Duodenal mucosa (tissue), 2 donors: ENCODE measurements around the gene ERI3.
A peak's percentile ranks its signal among the peaks of the same experiment; 100 is the strongest.

Experiments used
- H3K27ac ChIP-seq: one replicate; pipeline ENCODE4 v1.7.0; 2013; ENCODE audit warnings: low read depth, low read length
- H3K27me3 ChIP-seq, 2 donors: one replicate each; pipeline ENCODE4 v1.7.0; 2013; ENCODE audit warnings: low read length in 2 of 2, control low read depth in 1 of 2; ENCODE audit not compliant: insufficient read depth in 2 of 2, control insufficient read depth in 1 of 2
- H3K36me3 ChIP-seq, 2 donors: one replicate each; pipeline ENCODE4 v1.7.0; 2013; ENCODE audit warnings: low read length in 2 of 2, control low read depth in 1 of 2; ENCODE audit not compliant: insufficient read depth in 2 of 2, control insufficient read depth in 1 of 2
- H3K4me1 ChIP-seq, 2 donors: one replicate each; pipeline ENCODE4 v1.7.0; 2013; ENCODE audit warnings: low read length in 2 of 2, control low read depth in 1 of 2; ENCODE audit not compliant: insufficient read depth in 2 of 2, control insufficient read depth in 1 of 2
- H3K4me3 ChIP-seq, 2 donors: one replicate each; pipeline ENCODE4 v1.7.0; 2013; ENCODE audit warnings: low read length in 2 of 2, low read depth in 1 of 2
- H3K9ac ChIP-seq, 2 donors: one replicate each; pipeline ENCODE4 v1.7.0; 2013; ENCODE audit warnings: low read length in 2 of 2, low read depth in 1 of 2
- H3K9me3 ChIP-seq, 2 donors: one replicate each; pipeline ENCODE4 v1.7.0; 2013; ENCODE audit warnings: low read length in 2 of 2, control low read depth in 1 of 2; ENCODE audit not compliant: control insufficient read depth in 1 of 2

ERI3 gene

GRCh38 chr1:44368471-44369151, 13.6 kb upstream of the ERI3 start:
- Histone ChIP-seq H3K27ac (no peak overlapping the region), H3K27me3 (no peaks in the 10 kb centered on the region), H3K36me3 (no peaks in the 10 kb centered on the region), H3K9me3 (no peaks in the 10 kb centered on the region), H3K4me3 (no peak overlapping the region), H3K4me1 (no peaks in the 10 kb centered on the region), H3K9ac (no peak overlapping the region)

GRCh38 chr1:44367944-44368343, 12.9 kb upstream of the ERI3 start:
- H3K27me3 ChIP-seq, result no peaks in the 10 kb centered on the region

GRCh38 chr1:44366371-44366975, 11.4 kb upstream of the ERI3 start:
- Histone ChIP-seq H3K27ac (no peak overlapping the region), H3K36me3 (no peaks in the 10 kb centered on the region), H3K27me3 (no peaks in the 10 kb centered on the region), H3K9ac (no peak overlapping the region), H3K9me3 (no peaks in the 10 kb centered on the region), H3K4me1 (no peaks in the 10 kb centered on the region), H3K4me3 (no peak overlapping the region)

More at GRCh38 chr1:44367944-44368343, 12.9 kb upstream of the ERI3 start:
- H3K9ac ChIP-seq, result no peak overlapping the region
- H3K9me3 ChIP-seq, result no peaks in the 10 kb centered on the region
- H3K4me3 ChIP-seq, result no peak overlapping the region
- H3K36me3 ChIP-seq, result no peaks in the 10 kb centered on the region
- no peaks in the 10 kb centered on the region for H3K4me1 ChIP-seq
- H3K27ac ChIP-seq, result no peak overlapping the region

GRCh38 chr1:44361478-44361877, 6.4 kb upstream of the ERI3 start:
- Histone ChIP-seq H3K36me3 (no peaks in the 10 kb centered on the region), H3K9me3 (no peaks in the 10 kb centered on the region), H3K27ac (no peak overlapping the region), H3K27me3 (no peaks in the 10 kb centered on the region), H3K4me1 (no peaks in the 10 kb centered on the region), H3K9ac (no peak overlapping the region), H3K4me3 (no peak overlapping the region)

- Histone ChIP-seq H3K36me3 (no peaks in the 10 kb centered on the region), H3K9me3 (no peaks in the 10 kb centered on the region), H3K4me1 (peaks cover 4 to 7% of the 10 kb centered on the region in 2 donors)
Measured at GRCh38 chr1:44359234-44359935, 4.3 kb upstream of the ERI3 start.

GRCh38 chr1:44357710-44358109, 2.7 kb upstream of the ERI3 start:
- H3K4me3 ChIP-seq, result no peak overlapping the region

More at GRCh38 chr1:44359234-44359935, 4.3 kb upstream of the ERI3 start:
- Histone ChIP-seq H3K9ac (no peak overlapping the region), H3K4me3 (no peak overlapping the region), H3K27me3 (no peaks in the 10 kb centered on the region), H3K27ac (no peak overlapping the region)

GRCh38 chr1:44355582-44356305, 687 bp upstream of the ERI3 start:
- no peak overlapping the region for H3K27ac ChIP-seq
- H3K4me3 ChIP-seq, result peak overlapping the region; percentile 61 to 78
- no peaks in the 10 kb centered on the region for H3K36me3 ChIP-seq
- H3K9ac ChIP-seq, result no peak overlapping the region
- peaks cover 8 to 17% of the 10 kb centered on the region in 2 donors for H3K4me1 ChIP-seq
- no peaks in the 10 kb centered on the region for H3K9me3 ChIP-seq
- H3K27me3 ChIP-seq, result no peaks in the 10 kb centered on the region

More at GRCh38 chr1:44357710-44358109, 2.7 kb upstream of the ERI3 start:
- Histone ChIP-seq H3K4me1 (peaks cover 8 to 17% of the 10 kb centered on the region in 2 donors), H3K9ac (no peak overlapping the region), H3K36me3 (no peaks in the 10 kb centered on the region), H3K27ac (no peak overlapping the region), H3K9me3 (no peaks in the 10 kb centered on the region), H3K27me3 (no peaks in the 10 kb centered on the region)

- Histone ChIP-seq H3K9me3 (no peaks in the 10 kb centered on the region), H3K36me3 (no peaks in the 10 kb centered on the region), H3K4me3 (peak overlapping the region; percentile 77 to 78), H3K27ac (no peak overlapping the region), H3K4me1 (peaks cover 8 to 17% of the 10 kb centered on the region in 2 donors), H3K27me3 (no peaks in the 10 kb centered on the region), H3K9ac (peak overlapping the region; percentile 25 to 78)
Measured at GRCh38 chr1:44354268-44354839, 703 bp downstream of the ERI3 start.

- no peaks in the 10 kb centered on the region for H3K36me3 ChIP-seq
- H3K9me3 ChIP-seq, result no peaks in the 10 kb centered on the region
- no peak overlapping the region for H3K27ac ChIP-seq
- no peak overlapping the region for H3K4me3 ChIP-seq
- no peak overlapping the region for H3K9ac ChIP-seq
- H3K27me3 ChIP-seq, result no peaks in the 10 kb centered on the region
- peaks cover 8 to 17% of the 10 kb centered on the region in 2 donors for H3K4me1 ChIP-seq
Measured at GRCh38 chr1:44353604-44354003, 1.5 kb downstream of the ERI3 start.
